GM19455 (cell line): ENCODE measurements around the gene TMEM174.

Source experiments
- ATAC-seq: cut with Tn5 transposase; IDR thresholded peaks from one replicate; pipeline ENCODE4 v1.9.1; 2021; ENCODE audit not compliant: unreplicated experiment

TMEM174 gene

DNA sequence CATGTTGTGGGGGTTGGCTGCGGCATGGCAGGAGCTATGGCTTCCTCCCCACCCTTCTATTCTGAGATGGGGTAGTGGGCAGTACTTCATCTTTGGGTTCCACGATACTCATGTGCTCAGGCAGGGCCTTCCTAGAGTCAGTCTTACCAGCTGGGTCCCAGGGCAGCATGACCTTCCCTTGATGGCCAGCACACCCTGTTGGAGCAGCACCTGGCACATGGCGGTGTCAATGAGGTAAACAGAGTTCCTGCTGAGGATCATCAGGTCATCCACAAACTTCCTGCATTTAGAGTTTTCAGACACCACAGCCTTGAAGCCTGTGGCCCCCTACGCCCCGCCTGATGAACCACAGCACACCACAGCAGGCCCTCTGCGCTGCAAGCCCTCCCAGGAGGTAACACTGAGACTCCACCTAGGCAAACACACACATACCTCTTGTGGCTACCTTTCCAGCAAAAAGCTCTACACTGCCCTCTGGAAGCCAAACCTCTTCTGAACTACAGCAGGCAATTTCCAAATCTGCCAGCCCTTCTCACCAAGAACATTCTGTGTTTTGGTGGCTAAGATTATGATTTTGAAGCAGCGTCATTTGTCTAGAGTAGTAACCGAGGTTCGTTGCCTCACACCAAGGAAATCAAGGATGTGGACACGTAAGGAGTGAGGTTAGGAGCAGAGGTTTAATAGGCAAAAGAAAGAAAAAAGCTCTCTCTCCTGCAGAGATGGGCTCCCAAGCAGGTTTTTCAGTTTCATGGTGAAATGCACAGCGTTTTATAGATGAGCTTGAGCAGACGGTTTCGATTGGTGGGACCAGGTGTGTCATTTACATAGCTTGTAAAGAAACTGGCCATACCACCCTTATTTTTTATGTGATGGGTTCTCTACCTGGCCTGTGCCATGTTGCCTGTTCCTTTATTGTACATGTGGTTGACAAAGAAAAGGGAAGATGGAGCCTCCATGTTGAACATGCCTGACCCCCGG, 20.3 kb upstream of the TMEM174 start:
- ATAC-seq, result no peak

- ATAC-seq, result no peak
Measured at GRCh38 chr5:73153513-73153912, 19.5 kb upstream of the TMEM174 start.

DNA sequence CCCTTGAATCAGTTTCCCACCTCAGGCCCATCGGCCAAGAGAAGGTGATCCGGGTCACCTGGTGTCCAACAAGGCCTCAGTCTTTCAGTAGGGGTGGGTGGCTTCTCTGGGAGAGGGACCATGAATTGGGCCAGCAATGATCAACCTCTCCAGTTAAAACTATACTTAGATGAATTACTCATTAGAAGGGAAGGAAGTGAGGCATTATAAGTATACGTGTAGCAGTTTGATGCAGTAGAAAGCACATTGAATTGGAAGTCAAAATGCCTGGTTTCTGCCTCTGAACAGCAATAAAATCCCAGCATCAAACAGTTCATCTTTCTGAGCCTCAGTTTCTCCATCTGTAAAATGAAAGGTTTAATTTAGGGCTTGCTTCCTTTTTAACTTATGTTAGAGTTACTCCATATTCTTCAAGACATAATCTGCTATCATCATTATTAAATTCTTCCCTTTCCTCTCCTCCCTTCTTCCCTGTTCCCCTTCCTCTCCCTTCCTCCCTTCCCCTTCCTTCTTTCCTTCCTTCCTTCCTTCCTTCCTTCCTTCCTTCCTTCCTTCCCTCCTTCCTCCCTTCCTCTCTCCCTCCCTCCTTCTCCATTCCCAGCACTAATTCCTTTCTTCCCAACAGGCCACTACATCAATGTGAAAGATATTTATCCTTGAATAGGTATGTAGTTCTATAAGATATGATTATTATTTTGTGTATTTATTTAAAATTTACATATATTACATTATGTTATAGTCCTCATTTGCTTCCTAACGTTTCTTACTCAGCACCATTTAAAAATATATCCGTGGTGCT, 18.6 kb upstream of the TMEM174 start:
- ATAC-seq, result no peak

DNA sequence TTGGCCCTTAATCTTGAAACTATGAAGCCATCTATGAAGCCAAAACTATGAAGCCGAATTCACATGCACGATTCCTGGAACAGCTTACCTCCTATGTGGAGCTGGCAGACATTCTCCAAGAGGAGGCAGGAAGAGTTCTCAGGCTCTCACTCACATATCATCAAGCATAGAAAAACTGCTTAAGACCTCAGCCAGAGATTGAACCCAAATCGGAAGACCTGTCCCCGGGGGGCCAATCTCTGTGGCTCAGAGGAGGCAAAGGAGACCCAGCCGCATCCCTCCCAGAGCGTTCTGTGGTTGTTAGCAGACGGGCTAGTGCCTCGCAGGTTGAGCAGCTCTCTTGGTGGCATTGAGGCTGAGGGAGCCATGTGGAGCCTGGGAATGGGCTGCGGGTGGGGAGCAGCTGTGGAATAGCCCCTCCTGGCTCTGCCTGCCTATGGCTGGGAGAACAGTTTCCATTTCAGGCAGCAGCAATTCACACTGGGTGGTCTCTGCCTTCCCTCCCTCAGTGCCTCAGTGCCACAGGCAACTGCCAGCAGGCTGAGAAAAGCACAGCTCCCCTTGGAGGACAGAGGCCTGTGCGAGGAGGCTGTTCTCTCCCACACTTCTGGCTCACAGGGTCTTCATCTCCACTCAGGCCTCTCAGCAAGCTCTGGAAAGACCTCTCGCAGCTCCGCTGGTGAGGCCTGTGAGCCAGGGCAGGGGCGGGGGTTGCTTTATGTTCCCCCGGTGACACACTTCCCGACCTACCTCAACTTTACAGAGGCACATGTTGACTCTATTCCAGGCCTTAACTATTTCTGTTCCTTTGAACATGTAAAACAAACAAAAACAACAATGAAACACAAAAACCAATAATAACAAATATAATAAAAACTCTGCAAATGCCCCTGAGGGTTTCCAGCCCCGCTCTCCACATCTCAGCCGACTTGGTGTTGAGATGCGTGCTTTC, 17.4 kb upstream of the TMEM174 start:
- no peak for ATAC-seq

DNA sequence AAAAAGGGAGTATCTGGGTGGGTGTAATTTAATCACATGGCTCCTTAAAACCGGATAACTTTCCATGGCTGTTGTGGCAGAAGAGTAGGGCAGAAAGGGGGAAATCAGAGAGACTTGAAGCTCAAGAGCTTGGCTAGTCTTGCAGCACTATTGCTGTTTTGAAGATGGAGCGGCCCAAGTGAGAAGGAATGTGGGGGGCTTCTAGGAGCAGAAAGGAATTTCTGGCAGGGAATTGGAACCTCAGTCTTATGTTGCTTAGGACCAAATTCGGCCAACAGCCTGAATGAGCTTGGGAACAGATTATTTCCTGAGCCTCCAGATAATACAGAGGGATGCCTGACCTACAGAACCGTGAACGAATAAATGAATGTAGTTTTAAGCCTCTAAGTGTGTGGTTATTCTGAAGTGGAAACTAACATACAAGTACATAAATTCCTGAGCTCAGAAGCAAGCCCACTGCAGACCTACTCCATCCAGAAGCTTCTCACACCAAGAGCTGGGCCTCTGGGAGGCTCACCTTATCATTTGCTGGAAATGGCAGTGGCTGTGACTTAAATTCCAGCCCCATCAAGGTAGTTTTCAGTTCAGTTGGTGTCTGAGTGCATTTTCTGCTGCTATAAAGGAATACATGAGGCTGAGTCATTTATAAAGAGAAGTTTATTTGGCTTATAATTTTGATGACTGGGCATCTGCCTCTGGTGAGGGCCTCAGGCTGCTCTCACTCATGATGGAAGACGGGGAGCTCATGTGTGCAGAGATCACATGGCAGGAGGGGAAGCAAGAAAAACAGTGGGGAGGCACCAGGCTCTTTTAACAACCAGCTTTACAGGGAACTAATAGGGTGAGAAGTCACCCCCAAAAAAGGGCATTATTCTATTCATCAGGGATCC, 15.3 kb upstream of the TMEM174 start:
- ATAC-seq, result no peak

GRCh38 chr5:73158313-73158712, 14.7 kb upstream of the TMEM174 start:
- no peak for ATAC-seq

GRCh38 chr5:73160239-73160671, 12.7 kb upstream of the TMEM174 start:
- ATAC-seq, result no peak

DNA sequence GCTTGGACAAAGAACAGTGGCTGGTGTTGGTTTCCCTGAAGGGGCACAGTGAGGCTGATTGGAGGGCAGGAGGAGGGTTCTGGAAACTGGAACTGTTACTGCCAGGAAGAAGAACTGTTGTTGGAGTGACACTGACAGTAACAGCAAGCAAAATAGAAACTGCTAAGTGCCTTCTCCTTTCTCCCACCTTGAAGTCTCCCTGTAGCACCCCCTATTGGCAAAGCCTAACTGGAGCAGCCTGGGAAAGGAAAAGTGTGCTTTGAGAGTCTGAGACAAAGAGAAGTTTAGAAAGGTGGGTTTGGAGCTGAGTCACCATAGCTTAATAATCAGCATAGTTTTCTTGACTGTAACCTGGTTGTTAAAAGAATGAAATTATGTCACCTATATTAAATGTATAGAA, 2.5 kb upstream of the TMEM174 start:
- ATAC-seq, result no peak

DNA sequence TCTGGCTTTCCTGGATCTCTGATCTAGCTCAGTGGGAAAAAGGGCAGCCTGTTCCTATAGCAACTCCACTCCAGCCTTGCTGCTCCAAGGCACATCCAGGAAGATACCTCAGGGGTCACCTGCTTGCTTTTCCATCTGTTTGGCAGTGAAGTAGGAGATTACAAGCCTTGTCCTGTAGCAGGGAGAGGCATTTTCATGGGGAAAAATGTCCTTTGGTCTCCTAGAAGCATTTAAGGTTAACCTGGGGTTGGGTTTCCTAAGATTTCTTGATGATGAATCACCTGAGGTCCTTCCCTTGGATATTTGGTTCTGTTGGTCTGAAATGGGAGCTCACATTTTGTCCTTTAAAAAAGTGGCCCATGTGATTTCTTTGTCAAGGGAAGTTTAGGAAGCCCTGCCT, 1.5 kb upstream of the TMEM174 start:
- no peak for ATAC-seq

DNA sequence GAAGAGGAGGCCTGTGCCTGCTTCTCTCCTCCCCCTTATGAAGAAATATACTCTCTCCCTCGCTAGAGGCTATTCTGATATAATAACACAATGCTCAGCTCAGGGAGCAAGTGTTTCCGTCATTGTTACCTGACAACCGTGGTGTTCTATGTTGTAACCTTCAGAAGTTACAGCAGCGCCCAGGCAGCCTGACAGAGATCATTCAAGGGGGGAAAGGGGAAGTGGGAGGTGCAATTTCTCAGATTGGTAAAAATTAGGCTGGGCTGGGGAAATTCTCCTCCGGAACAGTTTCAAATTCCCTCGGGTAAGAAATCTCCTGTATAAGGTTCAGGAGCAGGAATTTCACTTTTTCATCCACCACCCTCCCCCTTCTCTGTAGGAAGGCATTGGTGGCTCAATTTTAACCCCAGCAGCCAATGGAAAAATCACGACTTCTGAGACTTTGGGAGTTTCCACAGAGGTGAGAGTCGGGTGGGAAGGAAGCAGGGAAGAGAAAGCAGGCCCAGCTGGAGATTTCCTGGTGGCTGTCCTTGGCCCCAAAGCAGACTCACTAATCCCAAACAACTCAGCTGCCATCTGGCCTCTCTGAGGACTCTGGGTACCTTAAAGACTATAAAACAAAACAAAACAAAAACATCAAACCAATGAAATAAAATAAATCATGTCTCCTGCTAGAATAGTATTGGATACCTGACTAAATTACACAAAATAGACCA, 1.3 kb downstream of the TMEM174 start:
- no peak for ATAC-seq

GRCh38 chr5:73176250-73176649, 3.3 kb downstream of the TMEM174 start:
- no peak for ATAC-seq

GRCh38 chr5:73178265-73178664, 5.3 kb downstream of the TMEM174 start:
- ATAC-seq, result no peak

GRCh38 chr5:73179730-73180129, 6.7 kb downstream of the TMEM174 start:
- ATAC-seq, result no peak

GRCh38 chr5:73180566-73180965, 7.6 kb downstream of the TMEM174 start:
- ATAC-seq, result no peak

GRCh38 chr5:73182307-73182706, 9.3 kb downstream of the TMEM174 start:
- ATAC-seq, result no peak

- no peak for ATAC-seq
Measured at GRCh38 chr5:73183000-73183399, 10.0 kb downstream of the TMEM174 start.

DNA sequence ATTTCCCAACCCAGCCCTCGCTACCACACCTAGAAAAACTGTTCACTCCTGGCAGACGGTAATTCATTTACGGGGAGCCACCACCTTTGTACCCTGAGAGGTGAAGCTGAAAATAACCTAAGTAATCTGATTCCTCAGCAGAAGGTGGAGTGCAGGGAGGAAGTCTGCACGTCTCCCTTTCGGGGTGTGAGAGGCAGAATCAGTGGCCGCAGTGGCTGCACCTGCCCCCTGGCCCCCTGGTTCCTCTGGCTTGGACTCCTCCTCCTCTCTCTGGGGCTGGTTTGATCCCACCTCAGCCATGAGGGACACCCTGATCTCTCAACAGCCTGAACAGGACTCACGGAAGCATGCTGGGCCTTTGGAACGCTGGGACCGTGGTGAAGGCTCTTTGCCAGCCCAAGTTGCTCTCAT, 10.5 kb downstream of the TMEM174 start:
- no peak for ATAC-seq

DNA sequence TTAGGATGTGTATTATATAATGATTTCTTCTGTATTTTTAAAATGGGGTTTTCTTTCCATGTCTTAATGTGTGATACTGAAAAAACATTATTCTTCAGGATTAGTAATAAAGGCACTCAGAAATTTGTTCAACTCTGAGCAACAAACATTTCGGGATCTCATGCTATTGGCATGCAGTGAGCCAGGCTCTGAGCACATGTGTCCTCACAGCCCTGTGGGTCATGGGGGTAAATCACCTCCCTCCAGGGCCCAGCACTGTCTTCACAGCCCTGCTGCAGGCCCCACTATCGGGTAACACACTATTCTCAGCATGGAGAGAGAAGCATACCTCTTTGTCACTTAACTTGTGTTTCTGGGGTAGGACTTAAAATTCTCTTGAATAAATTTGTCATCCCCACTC, 14.0 kb downstream of the TMEM174 start:
- no peak for ATAC-seq
